Trophoblast cell (in vitro differentiated cells and primary cell): Measurements from ENCODE around the gene PPARD.
"Not testable (repeated sequence)": the region's sequence is repeated elsewhere in the genome, so short reads cannot be mapped to it uniquely, and the experiment has no call there.

Experiments used
- DNase-seq, 2 donors: peaks; one replicate each; pipeline ENCODE4 v3.0.0-alpha.2; 2016
- H2AFZ ChIP-seq: 2 replicates; pipeline ENCODE4 v1.6.1; 2013; ENCODE audit warnings: low read length, moderate library complexity, mild to moderate bottlenecking; ENCODE audit not compliant: insufficient read depth, poor library complexity
- H2AK5ac ChIP-seq: 2 replicates; pipeline ENCODE4 v1.6.1; 2013; ENCODE audit warnings: mild to moderate bottlenecking, low read length
- H2BK120ac ChIP-seq: 2 replicates; pipeline ENCODE4 v1.6.1; 2013; ENCODE audit warnings: low read length, mild to moderate bottlenecking, moderate library complexity; ENCODE audit not compliant: insufficient read depth, poor library complexity
- H2BK12ac ChIP-seq: 2 replicates; pipeline ENCODE4 v1.6.1; 2013; ENCODE audit warnings: mild to moderate bottlenecking, low read length, moderate library complexity
- H2BK5ac ChIP-seq: 2 replicates; pipeline ENCODE4 v1.6.1; 2013; ENCODE audit warnings: low read length, low read depth, moderate library complexity, mild to moderate bottlenecking; ENCODE audit not compliant: poor library complexity
- H3K14ac ChIP-seq: 2 replicates; pipeline ENCODE4 v1.6.1; 2013; ENCODE audit warnings: mild to moderate bottlenecking, low read length
- H3K18ac ChIP-seq: 2 replicates; pipeline ENCODE4 v1.6.1; 2013; ENCODE audit warnings: mild to moderate bottlenecking, low read length
- H3K23ac ChIP-seq: 2 replicates; pipeline ENCODE4 v1.6.1; 2013; ENCODE audit warnings: low read length
- H3K27ac ChIP-seq: 2 replicates; pipeline ENCODE4 v1.5.1; 2013; ENCODE audit warnings: low read depth, mild to moderate bottlenecking, inconsistent platforms, low read length, moderate library complexity
- H3K27me3 ChIP-seq: 2 replicates; pipeline ENCODE4 v1.6.1; 2013; ENCODE audit warnings: inconsistent platforms, mild to moderate bottlenecking, low read length, moderate library complexity; ENCODE audit not compliant: insufficient read depth
- H3K36me3 ChIP-seq, 2 experiments: 1 replicate in 1 of 2; 2 replicates in 1 of 2; pipeline ENCODE4 v1.6.1; 2013; ENCODE audit warnings: low read length in 2 of 2, mild to moderate bottlenecking in 2 of 2, moderate library complexity in 1 of 2; ENCODE audit not compliant: insufficient read depth in 2 of 2, control insufficient read depth in 1 of 2
- H3K4ac ChIP-seq: 2 replicates; pipeline ENCODE4 v1.6.1; 2013; ENCODE audit warnings: low read depth, mild to moderate bottlenecking, low read length, moderate library complexity
- H3K4me1 ChIP-seq, 2 experiments: 1 replicate in 1 of 2; 2 replicates in 1 of 2; pipeline ENCODE4 v1.6.1; 2013; ENCODE audit warnings: low read length in 2 of 2, mild to moderate bottlenecking in 2 of 2, moderate library complexity in 1 of 2; ENCODE audit not compliant: insufficient read depth in 2 of 2, control insufficient read depth in 1 of 2
- H3K4me2 ChIP-seq: 2 replicates; pipeline ENCODE4 v1.6.1; 2013; ENCODE audit warnings: inconsistent platforms, mild to moderate bottlenecking, low read length, moderate library complexity
- H3K4me3 ChIP-seq: 2 replicates; pipeline ENCODE4 v1.5.1; 2013; ENCODE audit warnings: mild to moderate bottlenecking, low read depth, low read length, inconsistent platforms
- H3K79me1 ChIP-seq: one replicate; pipeline ENCODE4 v1.6.1; 2013; ENCODE audit warnings: low read length
- H3K79me2 ChIP-seq: 2 replicates; pipeline ENCODE4 v1.6.1; 2013; ENCODE audit warnings: low read length, mild to moderate bottlenecking; ENCODE audit not compliant: control insufficient read depth, insufficient read depth, poor library complexity
- H3K9ac ChIP-seq: 2 replicates; pipeline ENCODE4 v1.6.1; 2013; ENCODE audit warnings: mild to moderate bottlenecking, low read length
- H3K9me3 ChIP-seq: 2 replicates; pipeline ENCODE4 v1.6.1; 2013; ENCODE audit warnings: low read depth, mild to moderate bottlenecking, control low read depth, inconsistent platforms, low read length; ENCODE audit not compliant: insufficient read depth
- H4K12ac ChIP-seq: 2 replicates; pipeline ENCODE4 v1.6.1; 2013; ENCODE audit warnings: low read depth, mild to moderate bottlenecking, low read length, moderate library complexity
- H4K8ac ChIP-seq: 2 replicates; pipeline ENCODE4 v1.6.1; 2013; ENCODE audit warnings: low read depth, mild to moderate bottlenecking, low read length, moderate library complexity
- H4K91ac ChIP-seq: one replicate; pipeline ENCODE4 v1.6.1; 2013; ENCODE audit warnings: low read depth, mild to moderate bottlenecking, low read length, moderate library complexity
- WGBS: extraction: QIAGEN DNeasy Blood & Tissue Kit; methylation state at CpG from one replicate; pipeline ENCODE4 v1.1.7; 2013; ENCODE audit warnings: missing lambda C conversion rate; ENCODE audit not compliant: insufficient read length, insufficient coverage; ENCODE audit errors: extremely low coverage; 5-methylcytosine and 5-hydroxymethylcytosine counted together

PPARD gene

GRCh38 chr6:35305117-35305516, 37.2 kb upstream of the PPARD start:
- Histone ChIP-seq H3K27me3 (no peaks in the 10 kb centered on the region), H2BK5ac (no peak overlapping the region), H4K12ac (no peak overlapping the region), H2AK5ac (no peak overlapping the region), H2BK120ac (no peak overlapping the region), H3K14ac (no peak overlapping the region), H3K36me3 (no peaks in the 10 kb centered on the region), H3K4ac (no peak overlapping the region), H3K79me1 (peaks cover 2% of the 10 kb centered on the region), H3K4me1 (peaks cover 6 to 10% of the 10 kb centered on the region in 2 experiments), H3K79me2 (no peaks in the 10 kb centered on the region), H4K91ac (no peak overlapping the region), H4K8ac (no peak overlapping the region), H3K23ac (no peak overlapping the region), H3K4me2 (no peak overlapping the region), H2BK12ac (no peak overlapping the region), H3K4me3 (no peak overlapping the region), H3K9me3 (no peaks in the 10 kb centered on the region), H3K18ac (no peak overlapping the region), H3K27ac (no peak overlapping the region), H3K9ac (no peak overlapping the region), H2AFZ (no peak overlapping the region)
- no CpG with 5 or more reads among the region's 8 CpGs for WGBS
- peak; percentile 73 to 82 for DNase-seq

- H4K12ac ChIP-seq, H3K4me1 ChIP-seq, H3K79me1 ChIP-seq, H3K9me3 ChIP-seq, H3K23ac ChIP-seq, H2AK5ac ChIP-seq, H2BK12ac ChIP-seq, H4K91ac ChIP-seq, H3K4me3 ChIP-seq, H4K8ac ChIP-seq, H3K14ac ChIP-seq, H3K79me2 ChIP-seq, H2AFZ ChIP-seq, H3K36me3 ChIP-seq, H3K18ac ChIP-seq, H2BK5ac ChIP-seq, H3K4ac ChIP-seq, H3K27me3 ChIP-seq, H2BK120ac ChIP-seq, H3K9ac ChIP-seq, H3K27ac ChIP-seq, DNase-seq, H3K4me2 ChIP-seq: not testable (repeated sequence)
- no CpG with 5 or more reads among the region's 15 CpGs for WGBS
Observed at GRCh38 chr6:35307138-35307537, 35.2 kb upstream of the PPARD start.

DNA sequence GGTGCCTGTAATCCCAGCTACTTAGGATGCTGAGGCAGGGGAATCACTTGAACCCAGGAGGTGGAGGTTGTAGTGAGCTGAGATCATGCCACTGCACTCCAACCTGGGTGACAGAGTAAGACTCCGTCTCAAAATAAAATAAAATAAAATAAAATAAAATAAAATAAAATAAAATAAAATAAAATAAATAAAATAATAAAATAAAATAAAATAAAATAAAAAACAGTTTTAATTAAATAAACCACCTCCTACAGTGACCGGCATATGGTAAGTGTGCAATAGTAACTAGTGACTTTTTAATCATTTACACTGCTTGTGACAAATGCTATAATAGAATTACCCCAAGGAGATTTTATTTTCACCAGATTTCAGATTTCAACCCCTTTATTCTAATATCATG, 33.8 kb upstream of the PPARD start:
- H3K18ac ChIP-seq, H3K23ac ChIP-seq, H4K12ac ChIP-seq, H2BK120ac ChIP-seq, H3K36me3 ChIP-seq, H3K9me3 ChIP-seq, H3K4ac ChIP-seq, H4K8ac ChIP-seq, H2AK5ac ChIP-seq, H3K27me3 ChIP-seq, H3K9ac ChIP-seq, H3K4me3 ChIP-seq, H2AFZ ChIP-seq, H2BK12ac ChIP-seq, H3K27ac ChIP-seq, H3K79me2 ChIP-seq, H2BK5ac ChIP-seq, H3K14ac ChIP-seq, H4K91ac ChIP-seq, H3K79me1 ChIP-seq, H3K4me2 ChIP-seq, DNase-seq, H3K4me1 ChIP-seq: not testable (repeated sequence)
- WGBS = no CpG with 5 or more reads among the region's 2 CpGs

DNA sequence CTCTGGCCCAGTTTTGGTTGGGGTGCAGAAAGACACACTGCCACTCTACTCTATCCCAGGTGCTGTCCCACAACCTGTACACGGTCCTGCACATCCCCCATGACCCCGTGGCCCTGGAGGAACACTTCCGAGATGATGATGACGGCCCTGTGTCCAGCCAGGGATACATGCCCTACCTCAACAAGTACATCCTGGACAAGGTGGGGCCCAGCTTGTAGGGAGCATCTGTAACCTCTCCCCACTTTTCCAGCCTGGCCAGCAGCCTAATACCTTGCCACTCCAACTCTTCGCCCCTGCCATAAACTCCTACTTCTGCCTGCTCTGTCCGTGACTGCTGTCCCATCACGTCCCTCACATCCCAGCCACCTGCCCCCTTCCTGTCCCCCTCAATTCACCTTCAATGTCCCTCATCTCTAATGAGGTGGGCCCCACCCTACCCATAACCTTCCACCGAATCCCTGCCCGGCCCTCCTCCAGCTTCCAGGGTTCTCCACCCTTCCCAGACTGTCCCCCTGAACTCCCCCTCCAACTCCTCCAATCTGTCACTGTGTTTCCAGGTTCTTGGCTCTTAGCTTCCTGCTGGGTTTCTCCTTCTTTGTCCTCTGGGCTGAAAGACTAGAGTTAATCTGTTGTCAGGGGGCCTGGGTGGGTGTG, 32.6 kb upstream of the PPARD start:
- no peak overlapping the region for H2AK5ac ChIP-seq
- H3K4me1 ChIP-seq = peaks cover 0 to 2% of the 10 kb centered on the region in 2 experiments
- no peak overlapping the region for H3K4me3 ChIP-seq
- no peak overlapping the region for H2BK120ac ChIP-seq
- H4K91ac ChIP-seq = no peak overlapping the region
- no peak overlapping the region for H3K14ac ChIP-seq
- H3K79me1 ChIP-seq = no peaks in the 10 kb centered on the region
- H3K9me3 ChIP-seq = no peaks in the 10 kb centered on the region
- no peak overlapping the region for H3K27ac ChIP-seq
- no peak overlapping the region for H3K4ac ChIP-seq
- H3K18ac ChIP-seq = no peak overlapping the region
- H4K12ac ChIP-seq = no peak overlapping the region
- no peak overlapping the region for H2AFZ ChIP-seq
- H2BK12ac ChIP-seq = no peak overlapping the region
- no CpG with 5 or more reads among the region's 9 CpGs for WGBS
- no peak overlapping the region for H2BK5ac ChIP-seq
- H3K27me3 ChIP-seq = no peaks in the 10 kb centered on the region
- no peak overlapping the region for H3K4me2 ChIP-seq
- no peak overlapping the region for H3K9ac ChIP-seq
- H4K8ac ChIP-seq = no peak overlapping the region
- no peak for DNase-seq
- H3K23ac ChIP-seq = no peak overlapping the region
- no peaks in the 10 kb centered on the region for H3K79me2 ChIP-seq
- no peaks in the 10 kb centered on the region for H3K36me3 ChIP-seq
